Thyroid gland (tissue), 4 donors: ENCODE data around the gene PHC2. TPM values are rescaled to one million over a fixed set of nuclear protein-coding genes. Genes with fewer than 3 reads are reported as not detected.

Experiments
- DNase-seq, 2 donors: peaks; one replicate each; pipeline ENCODE4 v3.0.0-alpha.2; 2019
- H3K27ac ChIP-seq, 3 donors: fragments of 200-600 bp; sonication (generic); 1 replicate in 2 of 3; 2 replicates in 1 of 3; pipeline ENCODE4 v1.5.1; 2016 to 2019; ENCODE audit warnings: mild to moderate bottlenecking in 1 of 3, moderate library complexity in 1 of 3
- H3K27me3 ChIP-seq: fragments of 200-600 bp; sonication (generic); one replicate; pipeline ENCODE4 v1.5.1; 2019
- H3K36me3 ChIP-seq, 2 donors: fragments of 200-600 bp; sonication (generic); one replicate each; pipeline ENCODE4 v1.5.1; 2016 to 2019
- H3K4me1 ChIP-seq, 2 donors: fragments of 200-600 bp; sonication (generic); one replicate each; pipeline ENCODE4 v1.5.1; 2017 to 2019
- H3K4me3 ChIP-seq, 3 donors: fragments of 200-600 bp; sonication (generic); replicated peaks in 1 of 3; 1 replicate in 2 of 3; 2 replicates in 1 of 3; pipeline ENCODE4 v1.5.1; 2016; ENCODE audit warnings: mild to moderate bottlenecking in 1 of 3
- H3K9me3 ChIP-seq: fragments of 200-600 bp; sonication (generic); one replicate; pipeline ENCODE4 v1.5.1; 2017
- POLR2A ChIP-seq, 2 donors: fragments of 450-650 bp; IDR thresholded peaks; one replicate each; pipeline ENCODE4 v1.6.1; 2017; ENCODE audit warnings: antibody characterized with exemption in 2 of 2, mild to moderate bottlenecking in 2 of 2, moderate library complexity in 1 of 2
- WGBS, 2 donors: methylation state at CpG; one replicate each; pipeline ENCODE4 v1.1.5; 2017; 5-methylcytosine and 5-hydroxymethylcytosine counted together
- intact Hi-C: fragments of 100-400 bp; cut with DNase I; formaldehyde crosslinking; loops from one replicate; pipeline ENCODE4 v1.15.1; 2023
- total RNA-seq, 4 donors: library from RNA; depleted of rRNA; stranded (reverse); fragments of >200 nt; gene quantifications; one replicate each; pipeline ENCODE4 v1.2.3, GENCODE V29; 2016
- TF ChIP-seq, protein P1 (sequence below), 6 experiments: fragments of 200-600 bp in 3 of 6; fragments of 450-650 bp in 3 of 6; sonication (generic) in 3 of 6; IDR thresholded peaks; one replicate each; pipeline ENCODE4 v1.5.1; 2016 to 2019; ENCODE audit warnings: antibody characterized with exemption in 6 of 6, mild to moderate bottlenecking in 2 of 6, inconsistent platforms in 1 of 6, moderate library complexity in 1 of 6

Gene PHC2
- total RNA-seq, 4 donors from 2014 or later, result 86.8 to 150 (median 113) TPM

DNA sequence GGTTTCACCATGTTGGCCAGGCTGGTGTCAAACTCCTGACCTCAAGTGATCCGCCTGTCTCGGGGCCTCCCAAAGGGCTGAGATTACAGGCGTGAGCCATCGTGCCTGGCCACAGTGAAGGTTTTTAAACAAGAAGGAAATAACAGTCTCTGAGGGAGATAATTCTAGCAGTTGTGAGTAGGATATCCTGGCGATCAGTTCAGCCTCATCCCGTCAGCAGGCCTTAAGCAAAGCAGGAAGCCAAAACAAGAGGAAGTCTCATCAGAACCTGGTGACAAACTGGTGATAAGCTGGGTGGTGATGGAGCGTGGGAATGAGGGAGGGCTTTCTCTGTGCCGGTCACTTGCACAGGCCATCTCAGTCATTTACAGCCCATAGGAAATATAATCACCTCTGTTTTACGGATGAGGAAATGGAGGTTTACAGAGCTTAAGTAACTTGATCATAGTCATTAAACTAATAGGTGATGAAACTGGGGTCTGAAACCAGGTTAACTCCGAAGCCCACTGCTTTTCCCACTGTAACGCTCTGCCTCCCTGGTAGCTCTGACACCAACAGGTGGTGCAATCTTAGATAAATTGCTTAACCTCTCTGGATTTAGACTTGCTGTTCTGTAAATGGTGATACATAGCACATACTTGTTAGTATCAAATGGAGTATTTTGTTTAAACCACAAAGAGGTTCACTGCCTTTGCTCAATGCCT is 69.2 kb downstream of the PHC2 start:
- Histone ChIP-seq H3K4me3 (no peak overlapping the region), H3K9me3 (no peaks in the 10 kb centered on the region), H3K27me3 (no peaks in the 10 kb centered on the region), H3K27ac (peak overlapping the region in 2 of 3 donors; percentile 31 to 83), H3K4me1 (peaks cover 51 to 64% of the 10 kb centered on the region in 2 donors), H3K36me3 (no peaks in the 10 kb centered on the region)
- WGBS, 2 donors, result 70% methylated on average over 11 of the region's 11 CpGs
- TF ChIP-seq POLR2A (IDR thresholded peaks at IDR 0.05), result no peak
- TF ChIP-seq, protein P1, sequence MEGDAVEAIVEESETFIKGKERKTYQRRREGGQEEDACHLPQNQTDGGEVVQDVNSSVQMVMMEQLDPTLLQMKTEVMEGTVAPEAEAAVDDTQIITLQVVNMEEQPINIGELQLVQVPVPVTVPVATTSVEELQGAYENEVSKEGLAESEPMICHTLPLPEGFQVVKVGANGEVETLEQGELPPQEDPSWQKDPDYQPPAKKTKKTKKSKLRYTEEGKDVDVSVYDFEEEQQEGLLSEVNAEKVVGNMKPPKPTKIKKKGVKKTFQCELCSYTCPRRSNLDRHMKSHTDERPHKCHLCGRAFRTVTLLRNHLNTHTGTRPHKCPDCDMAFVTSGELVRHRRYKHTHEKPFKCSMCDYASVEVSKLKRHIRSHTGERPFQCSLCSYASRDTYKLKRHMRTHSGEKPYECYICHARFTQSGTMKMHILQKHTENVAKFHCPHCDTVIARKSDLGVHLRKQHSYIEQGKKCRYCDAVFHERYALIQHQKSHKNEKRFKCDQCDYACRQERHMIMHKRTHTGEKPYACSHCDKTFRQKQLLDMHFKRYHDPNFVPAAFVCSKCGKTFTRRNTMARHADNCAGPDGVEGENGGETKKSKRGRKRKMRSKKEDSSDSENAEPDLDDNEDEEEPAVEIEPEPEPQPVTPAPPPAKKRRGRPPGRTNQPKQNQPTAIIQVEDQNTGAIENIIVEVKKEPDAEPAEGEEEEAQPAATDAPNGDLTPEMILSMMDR (IDR thresholded peaks at IDR 0.05), result no peak
- intact Hi-C loops, result no loop called here
- DNase-seq, result no peak

DNA sequence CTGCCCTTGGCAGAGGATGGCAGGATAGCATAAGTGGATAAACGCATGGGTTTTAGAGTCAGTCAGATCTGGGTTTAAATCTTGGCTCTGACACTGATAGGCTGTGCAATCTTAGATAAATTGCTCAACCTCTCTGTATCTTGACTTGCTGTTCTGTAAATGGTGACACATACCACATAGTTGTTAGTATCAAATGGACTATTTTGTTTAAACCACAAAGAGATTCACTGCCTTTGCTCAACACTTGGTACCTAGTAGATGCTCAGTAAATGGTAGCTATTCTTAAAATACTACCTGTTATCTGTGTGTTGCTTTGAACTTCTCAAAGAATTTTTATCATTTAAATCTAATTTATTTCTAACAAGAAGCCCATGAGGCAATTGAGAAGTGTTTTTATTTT is 70.5 kb downstream of the PHC2 start:
- intact Hi-C loops, result no loop called here
- 83 to 96% methylated on average over 1 of the region's 1 CpG for WGBS, 2 donors
- no peaks in the 10 kb centered on the region for H3K9me3 ChIP-seq
- no peak overlapping the region for H3K4me3 ChIP-seq
- no peaks in the 10 kb centered on the region for H3K27me3 ChIP-seq
- peaks cover 43 to 59% of the 10 kb centered on the region in 2 donors for H3K4me1 ChIP-seq
- H3K27ac ChIP-seq, result no peak overlapping the region
- TF ChIP-seq, protein P1 (IDR thresholded peaks at IDR 0.05), result no peak
- no peak for TF ChIP-seq POLR2A (IDR thresholded peaks at IDR 0.05)
- H3K36me3 ChIP-seq, result no peaks in the 10 kb centered on the region
- no peak for DNase-seq

DNA sequence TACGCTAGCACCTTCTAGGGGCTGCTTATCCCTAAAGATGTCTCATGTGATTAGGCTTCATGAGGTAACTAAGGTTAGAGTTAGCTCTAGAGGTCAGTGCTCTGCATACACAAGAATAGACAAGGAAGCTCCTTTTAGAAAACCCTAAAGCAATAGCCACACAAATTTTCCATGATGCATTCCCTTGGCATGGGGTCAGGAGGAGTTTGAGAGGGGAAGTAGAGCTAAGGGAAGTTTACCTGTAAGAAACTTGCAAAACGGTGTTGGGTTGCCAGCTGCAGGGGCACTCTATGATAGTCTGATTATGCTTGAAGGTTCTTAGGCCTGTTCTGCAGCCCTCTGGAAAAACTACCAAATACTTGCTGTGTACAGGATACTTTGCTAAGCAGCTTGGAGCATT is 71.0 kb downstream of the PHC2 start:
- no peak for DNase-seq
- intact Hi-C loops, result no loop called here
- Histone ChIP-seq H3K9me3 (no peaks in the 10 kb centered on the region), H3K27ac (peak overlapping the region in 1 of 3 donors; percentile 37), H3K27me3 (no peaks in the 10 kb centered on the region), H3K4me3 (no peak overlapping the region), H3K4me1 (peaks cover 39 to 55% of the 10 kb centered on the region in 2 donors), H3K36me3 (no peaks in the 10 kb centered on the region)
- TF ChIP-seq POLR2A (IDR thresholded peaks at IDR 0.05), result no peak
- TF ChIP-seq, protein P1 (IDR thresholded peaks at IDR 0.05), result no peak
- 76 to 81% methylated on average over 2 of the region's 2 CpGs for WGBS, 2 donors

DNA sequence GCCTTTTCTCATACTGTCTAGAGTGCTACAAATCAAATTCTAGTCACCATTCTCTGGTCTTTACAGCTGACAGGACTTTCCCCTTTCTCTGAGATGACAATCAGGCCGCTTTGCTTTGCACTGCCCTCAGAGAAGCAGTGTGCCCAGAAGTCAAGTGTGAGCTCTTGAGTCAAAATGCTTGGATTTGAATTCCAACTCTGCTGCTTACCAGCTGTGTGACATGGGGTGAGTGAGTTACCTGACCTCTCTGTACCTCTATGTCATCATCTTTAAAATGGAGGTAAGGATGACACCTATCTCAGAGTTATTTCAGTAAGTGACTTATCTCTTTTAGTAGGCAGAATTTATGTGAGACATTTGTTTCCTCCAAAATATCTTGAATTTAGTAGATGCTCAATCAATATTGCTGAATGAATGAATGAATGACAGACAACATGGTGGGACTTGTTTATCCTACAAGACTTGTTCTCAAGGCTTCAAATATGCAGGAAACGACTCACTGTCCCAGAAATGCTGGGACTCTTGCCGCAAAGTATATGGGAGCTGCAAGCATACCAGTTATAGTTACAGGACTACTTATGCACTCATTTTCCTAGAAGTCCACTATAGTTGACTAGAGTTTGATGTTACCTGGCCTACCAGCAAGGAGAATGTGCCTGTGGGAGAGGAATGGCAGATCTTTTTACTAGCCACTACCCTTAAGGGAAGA is 71.9 kb downstream of the PHC2 start:
- H3K27ac ChIP-seq, result peak overlapping the region; percentile 7 to 70 (median 27)
- H3K36me3 ChIP-seq, result no peaks in the 10 kb centered on the region

More for the DNA sequence above, 71.9 kb downstream of the PHC2 start:
- WGBS, 2 donors, result 67 to 71% methylated on average over 3 of the region's 3 CpGs
- peak; percentile 50 to 56 for DNase-seq
- no peaks in the 10 kb centered on the region for H3K9me3 ChIP-seq
- no peak overlapping the region for H3K4me3 ChIP-seq
- H3K4me1 ChIP-seq, result peaks cover 31 to 47% of the 10 kb centered on the region in 2 donors
- no peaks in the 10 kb centered on the region for H3K27me3 ChIP-seq
- intact Hi-C loops, result no loop called here
- TF ChIP-seq, protein P1 (IDR thresholded peaks at IDR 0.05), result no peak
- TF ChIP-seq POLR2A (IDR thresholded peaks at IDR 0.05), result no peak
